BE2C (cell line): ENCODE measurements around the gene TNFAIP8L1.

ENCODE experiments used
- DNase-seq: peaks from one replicate; pipeline ENCODE4 v3.0.0-alpha.2; 2020
- H3K27me3 ChIP-seq: fragments of 250-450 bp; sonication (Bioruptor Pico); 2 replicates; pipeline ENCODE4 v1.5.1; 2020; ENCODE audit warnings: mild to moderate bottlenecking
- H3K36me3 ChIP-seq: fragments of 250-450 bp; sonication (Bioruptor Pico); 2 replicates; pipeline ENCODE4 v1.5.1; 2020; ENCODE audit warnings: mild to moderate bottlenecking
- H3K4me1 ChIP-seq: fragments of 250-450 bp; sonication (Bioruptor Pico); 2 replicates; pipeline ENCODE4 v1.5.1; 2020
- H3K4me3 ChIP-seq: 2 replicates; pipeline ENCODE4 v1.5.1; 2011; ENCODE audit warnings: low read depth, low read length
- H3K9me3 ChIP-seq: fragments of 250-450 bp; sonication (Bioruptor Pico); 2 replicates; pipeline ENCODE4 v1.5.1; 2020
- CTCF ChIP-seq: IDR thresholded peaks from 2 replicates; pipeline ENCODE4 v1.5.1; 2012; ENCODE audit warnings: mild to moderate bottlenecking, low read depth, low read length

The TNFAIP8L1 gene

GRCh38 chr19:4639531-4640246, 373 bp downstream of the TNFAIP8L1 start:
- Histone ChIP-seq H3K4me1 (peaks cover 4% of the 10 kb centered on the region; the same call in 1 of the 2 replicates), H3K27me3 (no peaks in the 10 kb centered on the region), H3K36me3 (no peaks in the 10 kb centered on the region), H3K9me3 (no peaks in the 10 kb centered on the region), H3K4me3 (peak overlapping the region; percentile 60)
- no peak for TF ChIP-seq CTCF
- DNase-seq: peak; percentile 47

GRCh38 chr19:4640247-4641000, 1.1 kb downstream of the TNFAIP8L1 start:
- Histone ChIP-seq H3K4me3 (no peak overlapping the region), H3K27me3 (no peaks in the 10 kb centered on the region), H3K4me1 (peaks cover 4% of the 10 kb centered on the region; the same call in 1 of the 2 replicates), H3K9me3 (no peaks in the 10 kb centered on the region), H3K36me3 (no peaks in the 10 kb centered on the region)
- TF ChIP-seq CTCF: no peak
- no peak for DNase-seq

- no peak for TF ChIP-seq CTCF
- Histone ChIP-seq H3K4me1 (no peaks in the 10 kb centered on the region), H3K4me3 (no peak overlapping the region), H3K36me3 (no peaks in the 10 kb centered on the region), H3K27me3 (no peaks in the 10 kb centered on the region), H3K9me3 (no peaks in the 10 kb centered on the region)
- DNase-seq: no peak
Observed at GRCh38 chr19:4641132-4641531, 1.8 kb downstream of the TNFAIP8L1 start.

GRCh38 chr19:4642625-4643024, 3.3 kb downstream of the TNFAIP8L1 start:
- Histone ChIP-seq H3K4me3 (no peak overlapping the region), H3K4me1 (no peaks in the 10 kb centered on the region), H3K9me3 (no peaks in the 10 kb centered on the region), H3K27me3 (no peaks in the 10 kb centered on the region), H3K36me3 (no peaks in the 10 kb centered on the region)
- no peak for DNase-seq
- no peak for TF ChIP-seq CTCF

GRCh38 chr19:4645718-4646117, 6.4 kb downstream of the TNFAIP8L1 start:
- no peaks in the 10 kb centered on the region for H3K4me1 ChIP-seq
- TF ChIP-seq CTCF: no peak
- no peak overlapping the region for H3K4me3 ChIP-seq
- no peaks in the 10 kb centered on the region for H3K27me3 ChIP-seq
- no peaks in the 10 kb centered on the region for H3K9me3 ChIP-seq
- no peak for DNase-seq
- no peaks in the 10 kb centered on the region for H3K36me3 ChIP-seq
